ENCODE results near the gene FLT3LG. TPM values are rescaled to one million over a fixed set of nuclear protein-coding genes. Genes with fewer than 3 reads are reported as not detected.

Gene FLT3LG
- total RNA-seq, 2 experiments from 2014 or later, result 8.2 to 8.4 TPM

- intact Hi-C loops (cut with micrococcal nuclease; ENCODE audit: unreplicated experiment), result no loop called here
- ChIA-PET POLR2A (no interaction called here), CTCF (ENCODE audit: unreplicated experiment) (interaction anchor here (0.8 kb wide), 1 partner anchor 41 kb away, joined by 5 read pairs; no protein-coding TSS in a partner anchor)
- H3K79me2 ChIP-seq (ENCODE audit: insufficient read depth, low read depth, low read length), result no peaks in the 10 kb centered on the region
- BruUV-seq (replicated peaks), result no TSS peak
- H3K9me3 ChIP-seq (ENCODE audit: low read length), result no peaks in the 10 kb centered on the region
- DNase-seq (ENCODE audit: low spot score), result no peak
- no peak overlapping the region for H2AFZ ChIP-seq (ENCODE audit: low read length)
- H3K36me3 ChIP-seq (ENCODE audit: insufficient read depth, low read length), result no peaks in the 10 kb centered on the region
- no peak overlapping the region for H3K27ac ChIP-seq (ENCODE audit: low read depth, low read length, poor library complexity, severe bottlenecking)
- TF ChIP-seq EZH2phosphoT487 (IDR thresholded peaks at IDR 0.05; ENCODE audit: borderline replicate concordance, low read depth, low read length) (no peak), CTCF (conservative IDR thresholded peaks at IDR 0.05; ENCODE audit: low read length) (no peak)
- H3K4me1 ChIP-seq (ENCODE audit: insufficient read depth, low read length, poor library complexity, severe bottlenecking), result peaks cover 37% of the 10 kb centered on the region
- no peak overlapping the region for H3K4me3 ChIP-seq (ENCODE audit: low read depth, low read length, poor library complexity, severe bottlenecking)
- no peaks in the 10 kb centered on the region for H3K9me2 ChIP-seq (ENCODE audit: insufficient read depth, low read length)
- H4K20me1 ChIP-seq (ENCODE audit: insufficient read depth, low read length), result no peaks in the 10 kb centered on the region
- H3K4me2 ChIP-seq (ENCODE audit: low read length), result no peak overlapping the region
Observed at GRCh38 chr19:49432141-49433073, 41.6 kb upstream of the FLT3LG start.

- TF ChIP-seq CTCF (conservative IDR thresholded peaks at IDR 0.05; ENCODE audit: low read length) (no peak), EZH2phosphoT487 (IDR thresholded peaks at IDR 0.05; ENCODE audit: borderline replicate concordance, low read depth, low read length) (no peak)
- Histone ChIP-seq H3K79me2 (ENCODE audit: insufficient read depth, low read depth, low read length) (no peaks in the 10 kb centered on the region), H3K36me3 (ENCODE audit: insufficient read depth, low read length) (no peaks in the 10 kb centered on the region), H3K4me1 (ENCODE audit: insufficient read depth, low read length, poor library complexity, severe bottlenecking) (peaks cover 28% of the 10 kb centered on the region), H2AFZ (ENCODE audit: low read length) (no peak overlapping the region), H3K9me2 (ENCODE audit: insufficient read depth, low read length) (no peaks in the 10 kb centered on the region), H3K4me2 (ENCODE audit: low read length) (no peak overlapping the region), H3K4me3 (ENCODE audit: low read depth, low read length, poor library complexity, severe bottlenecking) (no peak overlapping the region), H3K27ac (ENCODE audit: low read depth, low read length, poor library complexity, severe bottlenecking) (no peak overlapping the region), H4K20me1 (ENCODE audit: insufficient read depth, low read length) (no peaks in the 10 kb centered on the region), H3K9me3 (ENCODE audit: low read length) (no peaks in the 10 kb centered on the region)
- BruUV-seq (replicated peaks), result no TSS peak
- DNase-seq (ENCODE audit: low spot score), result no peak
- ChIA-PET CTCF (ENCODE audit: unreplicated experiment) (no interaction called here), POLR2A (no interaction called here)
- intact Hi-C loops (cut with micrococcal nuclease; ENCODE audit: unreplicated experiment), result no loop called here
Observed at GRCh38 chr19:49433240-49433901, 40.6 kb upstream of the FLT3LG start.

Measured in OCI-LY7 (cell line).